Mononuclear cell (primary cell): ENCODE measurements around the gene TBC1D20. TPM values are rescaled to one million over a fixed set of nuclear protein-coding genes. Genes with fewer than 3 reads are reported as not detected.
A peak's percentile ranks its signal among the peaks of the same experiment; 100 is the strongest.

Experiments used
- H3K27me3 ChIP-seq: 2 replicates; pipeline ENCODE4 v1.6.0; 2011; ENCODE audit warnings: low read length, control low read depth; ENCODE audit not compliant: insufficient read depth
- H3K4me1 ChIP-seq: 2 replicates; pipeline ENCODE4 v1.5.1; 2011; ENCODE audit warnings: mild to moderate bottlenecking, low read length, control low read depth; ENCODE audit not compliant: insufficient read depth
- H3K4me3 ChIP-seq: 2 replicates; pipeline ENCODE4 v1.5.1; 2011; ENCODE audit warnings: mild to moderate bottlenecking, low read length, moderate library complexity
- H3K9me3 ChIP-seq: 2 replicates; pipeline ENCODE4 v1.5.1; 2011; ENCODE audit warnings: low read depth, mild to moderate bottlenecking, control low read depth, low read length
- total RNA-seq: library from RNA; depleted of rRNA; stranded (reverse); fragments of >200 nt; gene quantifications from one replicate; pipeline ENCODE4 v1.2.3, GENCODE V29; 2012

Gene TBC1D20
- total RNA-seq, 1 donor, result 16.2 TPM

GRCh38 chr20:420721-421574 is 41.4 kb downstream of the TBC1D20 start:
- Histone ChIP-seq H3K4me3 (no peak overlapping the region), H3K9me3 (no peaks in the 10 kb centered on the region)

GRCh38 chr20:420166-420620 is 42.1 kb downstream of the TBC1D20 start:
- Histone ChIP-seq H3K4me3 (no peak overlapping the region), H3K4me1 (peaks cover 4% of the 10 kb centered on the region), H3K9me3 (no peaks in the 10 kb centered on the region), H3K27me3 (no peaks in the 10 kb centered on the region)

More at GRCh38 chr20:420721-421574, 41.4 kb downstream of the TBC1D20 start:
- Histone ChIP-seq H3K27me3 (no peaks in the 10 kb centered on the region), H3K4me1 (no peaks in the 10 kb centered on the region)

- Histone ChIP-seq H3K9me3 (no peaks in the 10 kb centered on the region), H3K27me3 (no peaks in the 10 kb centered on the region), H3K4me1 (peaks cover 7% of the 10 kb centered on the region), H3K4me3 (no peak overlapping the region)
Observed at GRCh38 chr20:419556-420165, 42.7 kb downstream of the TBC1D20 start.

- H3K9me3 ChIP-seq, result no peaks in the 10 kb centered on the region
- no peak overlapping the region for H3K4me3 ChIP-seq
- H3K27me3 ChIP-seq, result no peaks in the 10 kb centered on the region
- H3K4me1 ChIP-seq, result peaks cover 10% of the 10 kb centered on the region
Observed at GRCh38 chr20:418858-419365, 43.4 kb downstream of the TBC1D20 start.

GRCh38 chr20:417801-418342 is 44.5 kb downstream of the TBC1D20 start:
- Histone ChIP-seq H3K4me3 (no peak overlapping the region), H3K27me3 (no peaks in the 10 kb centered on the region), H3K4me1 (peaks cover 14% of the 10 kb centered on the region), H3K9me3 (no peaks in the 10 kb centered on the region)

- Histone ChIP-seq H3K9me3 (no peaks in the 10 kb centered on the region), H3K27me3 (no peaks in the 10 kb centered on the region), H3K4me3 (no peak overlapping the region), H3K4me1 (peaks cover 14% of the 10 kb centered on the region)
Observed at GRCh38 chr20:416950-417800, 45.2 kb downstream of the TBC1D20 start.

GRCh38 chr20:415820-416322 is 46.5 kb downstream of the TBC1D20 start:
- Histone ChIP-seq H3K9me3 (no peaks in the 10 kb centered on the region), H3K4me3 (no peak overlapping the region), H3K27me3 (no peaks in the 10 kb centered on the region), H3K4me1 (peaks cover 14% of the 10 kb centered on the region)

- H3K27me3 ChIP-seq, result no peaks in the 10 kb centered on the region
- H3K4me3 ChIP-seq, result no peak overlapping the region
- peaks cover 27% of the 10 kb centered on the region for H3K4me1 ChIP-seq
- H3K9me3 ChIP-seq, result no peaks in the 10 kb centered on the region
Observed at GRCh38 chr20:414161-414560, 48.2 kb downstream of the TBC1D20 start.

- Histone ChIP-seq H3K4me1 (peaks cover 39% of the 10 kb centered on the region), H3K27me3 (no peaks in the 10 kb centered on the region), H3K9me3 (no peaks in the 10 kb centered on the region), H3K4me3 (no peak overlapping the region)
Observed at GRCh38 chr20:412081-412480, 50.3 kb downstream of the TBC1D20 start.

- H3K27me3 ChIP-seq, result no peaks in the 10 kb centered on the region
- peak overlapping the region; percentile 0 for H3K4me3 ChIP-seq
- peaks cover 34% of the 10 kb centered on the region for H3K4me1 ChIP-seq
- no peaks in the 10 kb centered on the region for H3K9me3 ChIP-seq
Observed at GRCh38 chr20:409697-410559, 52.4 kb downstream of the TBC1D20 start.

- peaks cover 33% of the 10 kb centered on the region for H3K4me1 ChIP-seq
- peak overlapping the region; percentile 94 for H3K4me3 ChIP-seq
- H3K27me3 ChIP-seq, result no peaks in the 10 kb centered on the region
- no peaks in the 10 kb centered on the region for H3K9me3 ChIP-seq
Observed at GRCh38 chr20:408843-409696, 53.3 kb downstream of the TBC1D20 start.

- Histone ChIP-seq H3K4me3 (peak within 1 kb of the TSS; percentile 94), H3K27me3 (no peaks in the 10 kb centered on the region), H3K9me3 (no peaks in the 10 kb centered on the region), H3K4me1 (peaks cover 27% of the 10 kb centered on the region)
Observed at GRCh38 chr20:407953-408842, 54.1 kb downstream of the TBC1D20 start, which contains the start of gene RBCK1. RBCK1 (plus strand) TSS chr20:408299; CDS start chr20:408758, 459 bp downstream.
